Inferior parietal cortex (tissue), 1 donor: ENCODE measurements around the gene CCSER1.
"Not testable (repeated sequence)": the region's sequence is repeated elsewhere in the genome, so short reads cannot be mapped to it uniquely, and the experiment has no call there.

Experiments
- DNase-seq: peaks from one replicate; pipeline ENCODE4 v3.0.0-alpha.2; 2016; ENCODE audit errors: extremely low spot score

CCSER1 gene

GRCh38 chr4:90840291-90840690, 713.1 kb downstream of the CCSER1 start:
- no peak for DNase-seq

GRCh38 chr4:90840828-90841227, 713.6 kb downstream of the CCSER1 start:
- no peak for DNase-seq

GRCh38 chr4:90841676-90842075, 714.5 kb downstream of the CCSER1 start:
- DNase-seq, result no peak

DNA sequence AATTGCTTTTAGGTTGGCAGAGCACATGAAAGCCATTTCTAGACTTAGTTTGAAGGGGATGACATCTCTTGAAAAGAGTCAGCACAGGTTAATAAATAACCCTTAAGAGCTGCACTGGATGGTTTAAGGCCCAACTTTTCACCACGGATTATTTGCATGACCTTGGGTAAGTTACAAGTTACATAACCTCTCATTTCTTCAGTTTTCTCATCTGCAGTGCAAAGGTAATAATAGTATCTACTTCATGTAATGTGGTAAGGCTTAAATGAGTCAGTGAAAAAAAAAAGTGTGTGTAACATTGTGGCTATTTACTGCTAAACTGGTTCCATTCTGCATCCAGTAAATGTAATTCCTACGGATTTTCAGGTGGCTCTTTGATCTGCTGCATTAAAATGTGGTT, 715.8 kb downstream of the CCSER1 start:
- DNase-seq, result no peak

- DNase-seq, result no peak
Measured at GRCh38 chr4:90844241-90844640, 717.0 kb downstream of the CCSER1 start.

- DNase-seq, result no peak
Measured at GRCh38 chr4:90845777-90846176, 718.6 kb downstream of the CCSER1 start.

- DNase-seq, result peak; percentile 42
Measured at GRCh38 chr4:90852237-90852636, 725.0 kb downstream of the CCSER1 start.

DNA sequence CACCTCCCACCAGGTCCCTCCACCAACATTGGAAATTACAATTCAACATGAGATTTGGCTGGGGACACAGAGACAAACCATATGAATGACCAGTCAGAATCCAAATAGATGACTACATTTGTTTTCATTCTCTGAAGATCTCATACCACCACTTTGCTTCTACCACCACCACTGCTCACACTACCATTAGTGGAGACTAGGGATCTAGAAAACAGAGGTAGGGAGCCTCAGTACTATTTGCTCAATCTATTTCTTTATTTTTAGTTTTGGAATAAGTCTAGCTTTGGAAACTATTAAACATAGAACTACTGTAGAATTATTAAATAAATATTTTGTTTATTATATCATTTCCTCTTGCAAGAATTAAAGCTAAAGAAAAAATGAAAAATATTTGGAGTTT, 727.9 kb downstream of the CCSER1 start:
- no peak for DNase-seq

GRCh38 chr4:90857081-90857820, 730.1 kb downstream of the CCSER1 start:
- no peak for DNase-seq

DNA sequence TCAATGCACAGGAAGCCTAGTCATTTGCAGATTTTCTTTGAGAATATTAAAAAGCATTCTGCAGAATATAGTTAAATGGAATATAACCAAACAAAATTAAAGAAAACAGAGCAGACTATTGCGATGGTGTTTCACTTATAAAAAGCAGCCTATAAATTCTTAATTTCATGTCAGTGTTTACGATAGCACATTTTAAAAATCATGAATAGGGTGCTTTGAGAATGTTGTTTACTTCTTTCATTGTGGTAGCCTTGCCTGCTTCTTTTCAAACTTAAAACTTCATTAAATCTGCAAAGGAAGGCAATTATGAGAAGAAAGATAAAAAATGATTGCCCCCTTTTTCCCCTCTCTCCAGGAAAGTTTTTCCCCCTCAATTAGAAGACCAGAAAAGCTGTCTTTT, 748.6 kb downstream of the CCSER1 start:
- DNase-seq, result no peak

- DNase-seq, result no peak
Measured at GRCh38 chr4:90876296-90876695, 749.1 kb downstream of the CCSER1 start.

GRCh38 chr4:90883519-90883918, 756.3 kb downstream of the CCSER1 start:
- DNase-seq, result no peak

GRCh38 chr4:90888571-90888970, 761.4 kb downstream of the CCSER1 start:
- no peak for DNase-seq

DNA sequence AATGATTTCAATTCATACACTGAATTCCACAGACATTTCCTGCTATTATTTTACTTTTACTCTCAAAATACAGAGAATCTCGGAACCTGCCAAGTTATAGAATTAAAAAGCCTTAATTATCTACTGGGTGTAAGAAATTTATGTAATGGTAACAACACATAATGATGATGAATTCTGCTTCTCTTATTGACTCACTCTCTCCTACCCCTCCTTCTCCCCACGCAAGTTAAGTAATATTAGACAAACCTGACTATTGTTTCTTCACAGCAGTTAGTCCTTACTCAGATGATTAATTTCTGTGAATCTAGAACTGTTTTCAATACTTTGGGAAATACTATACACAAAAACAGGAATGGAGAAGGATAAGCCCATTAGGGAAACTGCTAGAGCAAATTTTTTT, 762.0 kb downstream of the CCSER1 start:
- DNase-seq, result no peak

GRCh38 chr4:90903413-90903812, 776.2 kb downstream of the CCSER1 start:
- DNase-seq, result not testable (repeated sequence)

GRCh38 chr4:90904021-90904420, 776.8 kb downstream of the CCSER1 start:
- no peak for DNase-seq

- DNase-seq, result no peak
Measured at GRCh38 chr4:90906239-90906638, 779.0 kb downstream of the CCSER1 start.

GRCh38 chr4:90911724-90912434, 784.7 kb downstream of the CCSER1 start:
- not testable (repeated sequence) for DNase-seq

GRCh38 chr4:90922174-90922573, 795.0 kb downstream of the CCSER1 start:
- no peak for DNase-seq

- no peak for DNase-seq
Measured at GRCh38 chr4:90926957-90927356, 799.8 kb downstream of the CCSER1 start.

DNA sequence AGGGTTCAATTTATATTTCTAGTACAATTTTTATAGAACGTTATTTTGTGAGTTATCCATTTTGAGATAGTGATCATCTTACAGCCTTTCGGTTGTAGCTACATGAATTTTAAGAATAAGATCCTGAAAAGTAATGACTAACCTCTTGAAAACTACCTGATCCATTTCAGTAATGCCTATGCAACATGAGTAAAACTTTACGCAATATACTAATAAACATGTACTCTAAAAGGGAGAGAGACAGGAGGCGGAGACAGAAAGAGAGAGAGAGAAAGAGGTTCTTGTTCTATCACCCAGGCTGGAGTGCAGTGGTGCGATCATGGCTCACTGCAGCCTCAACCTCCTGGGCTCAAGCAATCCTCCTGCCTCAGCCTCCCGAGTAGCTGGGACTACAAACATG, 816.1 kb downstream of the CCSER1 start:
- DNase-seq, result no peak

DNA sequence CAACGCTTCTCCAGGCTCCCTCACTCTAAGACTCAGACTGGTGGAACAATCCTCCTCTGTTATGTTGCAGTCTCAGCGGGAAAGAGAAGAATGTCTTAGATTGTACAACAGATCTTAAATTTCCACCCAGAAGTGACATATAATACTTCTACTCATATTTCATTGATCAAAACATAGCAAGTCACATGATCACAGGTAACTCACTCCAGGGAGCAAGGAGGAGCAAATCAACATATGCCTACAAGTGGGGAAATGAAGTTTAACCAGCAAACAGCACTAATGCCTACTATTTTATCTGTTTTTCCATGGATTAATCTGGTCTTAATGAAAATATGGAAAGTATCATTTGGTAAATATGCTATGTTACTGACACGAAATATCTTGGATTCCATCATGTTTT, 819.8 kb downstream of the CCSER1 start:
- no peak for DNase-seq

DNA sequence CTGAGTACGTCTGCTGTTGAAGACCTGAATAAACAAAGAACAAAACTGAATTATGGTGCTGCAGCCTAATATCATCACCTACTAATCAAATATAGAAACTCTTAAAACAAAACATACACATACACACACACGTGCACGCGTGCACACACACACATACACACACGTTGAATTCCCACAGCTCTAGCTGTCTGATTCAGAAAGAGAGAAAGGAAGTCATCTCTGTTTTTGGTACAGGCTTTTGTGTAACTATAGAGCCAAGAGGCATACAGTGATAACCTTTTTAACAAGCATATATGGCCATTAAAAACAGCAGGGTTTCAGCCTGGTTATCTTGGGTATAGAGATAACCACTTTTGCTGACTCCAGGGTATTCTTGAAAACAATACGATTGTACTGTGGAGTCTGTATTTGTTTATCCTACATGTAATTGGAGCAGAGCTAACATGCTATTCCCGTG, 823.2 kb downstream of the CCSER1 start:
- no peak for DNase-seq
